OCI-LY1 (cell line): ENCODE measurements around the gene ZNF281.

Experiments used
- H2AFZ ChIP-seq: fragments of 200-600 bp; sonication (generic), shearing (Covaris generic); 2 replicates; pipeline ENCODE4 v1.6.0; 2014; ENCODE audit warnings: antibody characterized with exemption, mild to moderate bottlenecking, low read length
- H3F3A ChIP-seq: fragments of 200-600 bp; sonication (generic), shearing (Covaris generic); 2 replicates; pipeline ENCODE4 v1.6.0; 2014; ENCODE audit warnings: mild to moderate bottlenecking, antibody characterized with exemption, low read length, moderate library complexity; ENCODE audit not compliant: insufficient read depth
- H3K27ac ChIP-seq: fragments of 200-600 bp; sonication (generic); 2 replicates; pipeline ENCODE4 v1.5.1; 2014; ENCODE audit warnings: low read length, mixed run types, mild to moderate bottlenecking, low read depth; ENCODE audit not compliant: poor library complexity, severe bottlenecking
- H3K27me3 ChIP-seq: fragments of 200-600 bp; sonication (generic); 2 replicates; pipeline ENCODE4 v1.6.0; 2014; ENCODE audit warnings: antibody characterized with exemption, mild to moderate bottlenecking, low read length, moderate library complexity; ENCODE audit not compliant: insufficient read depth
- H3K36me3 ChIP-seq: fragments of 200-600 bp; sonication (generic); 2 replicates; pipeline ENCODE4 v1.6.1; 2014; ENCODE audit warnings: mild to moderate bottlenecking, antibody characterized with exemption, low read length, moderate library complexity, mixed read lengths; ENCODE audit not compliant: insufficient read depth
- H3K4me1 ChIP-seq: fragments of 200-600 bp; sonication (generic); 2 replicates; pipeline ENCODE4 v1.5.1; 2014; ENCODE audit warnings: mild to moderate bottlenecking, low read length, moderate library complexity; ENCODE audit not compliant: insufficient read depth, severe bottlenecking
- H3K4me2 ChIP-seq: fragments of 200-600 bp; sonication (generic), shearing (Covaris generic); 2 replicates; pipeline ENCODE4 v1.6.1; 2014; ENCODE audit warnings: low read length
- H3K4me3 ChIP-seq: fragments of 200-600 bp; sonication (generic); 2 replicates; pipeline ENCODE4 v1.5.1; 2014; ENCODE audit warnings: low read length, low read depth, mild to moderate bottlenecking, mixed read lengths; ENCODE audit not compliant: poor library complexity, severe bottlenecking
- H3K79me2 ChIP-seq: fragments of 200-600 bp; shearing (Covaris generic); 2 replicates; pipeline ENCODE4 v1.6.1; 2016; ENCODE audit warnings: mixed run types, low read length, mixed read lengths; ENCODE audit not compliant: insufficient read depth
- H3K9ac ChIP-seq: fragments of 200-600 bp; sonication (generic), shearing (Covaris generic); 2 replicates; pipeline ENCODE4 v1.6.1; 2014; ENCODE audit warnings: mild to moderate bottlenecking, low read length, mixed read lengths
- H3K9me2 ChIP-seq: fragments of 200-600 bp; sonication (generic), shearing (Covaris generic); 2 replicates; pipeline ENCODE4 v1.6.1; 2014; ENCODE audit warnings: low read depth, mild to moderate bottlenecking, low read length, mixed read lengths
- H3K9me3 ChIP-seq: fragments of 200-600 bp; shearing (Covaris generic); 2 replicates; pipeline ENCODE4 v1.6.1; 2014; ENCODE audit warnings: low read length, mixed read lengths
- H4K20me1 ChIP-seq: fragments of 200-600 bp; sonication (generic), shearing (Covaris generic); 2 replicates; pipeline ENCODE4 v1.6.0; 2016; ENCODE audit warnings: mild to moderate bottlenecking, low read length; ENCODE audit not compliant: insufficient read depth
- CTCF ChIP-seq: fragments of 200-600 bp; sonication (generic), shearing (Covaris generic); IDR thresholded peaks from 2 replicates; pipeline ENCODE4 v1.5.1; 2017; ENCODE audit warnings: mild to moderate bottlenecking, antibody characterized with exemption, low read length, moderate library complexity, mixed read lengths
- EZH2 ChIP-seq: fragments of 200-600 bp; sonication (generic), shearing (Covaris generic); IDR thresholded peaks from 2 replicates; pipeline ENCODE4 v1.8.0; 2017; ENCODE audit warnings: borderline replicate concordance, mixed run types, mild to moderate bottlenecking, antibody characterized with exemption, low read length, moderate library complexity, mixed read lengths

The ZNF281 gene

DNA sequence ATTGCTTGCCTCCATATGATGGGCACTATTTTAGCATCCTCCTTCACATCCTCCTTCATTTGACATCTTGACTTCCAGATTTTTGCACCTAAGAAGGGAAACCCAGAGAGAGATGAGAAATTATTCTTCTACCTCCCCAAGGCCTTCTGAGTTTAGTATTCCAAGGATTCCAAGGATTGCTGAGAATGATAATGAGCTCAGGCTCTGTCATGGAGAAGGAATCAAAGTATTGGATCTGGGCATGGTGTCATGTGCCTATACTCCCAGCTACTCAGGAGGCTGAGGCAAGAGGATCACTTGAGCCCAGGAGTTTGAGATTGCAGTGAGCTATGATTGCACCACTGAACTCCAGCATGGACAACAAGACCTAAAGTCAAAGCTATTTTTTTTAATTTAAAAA, 26.6 kb upstream of the ZNF281 start:
- Histone ChIP-seq H3K4me2 (no peak overlapping the region), H3K27ac (no peak overlapping the region), H3K4me3 (no peak overlapping the region), H3K9me3 (no peaks in the 10 kb centered on the region), H2AFZ (no peak overlapping the region), H3K9me2 (no peaks in the 10 kb centered on the region), H3K27me3 (no peaks in the 10 kb centered on the region), H3F3A (no peaks in the 10 kb centered on the region), H4K20me1 (no peaks in the 10 kb centered on the region), H3K36me3 (no peaks in the 10 kb centered on the region), H3K79me2 (no peaks in the 10 kb centered on the region), H3K9ac (no peak overlapping the region), H3K4me1 (no peaks in the 10 kb centered on the region)
- TF ChIP-seq EZH2 (no peak), CTCF (no peak)

- Histone ChIP-seq H3K9me3 (no peaks in the 10 kb centered on the region), H3K4me3 (no peak overlapping the region), H3K79me2 (no peaks in the 10 kb centered on the region), H3K4me2 (no peak overlapping the region), H3K4me1 (no peaks in the 10 kb centered on the region), H3K27me3 (no peaks in the 10 kb centered on the region), H3K9ac (no peak overlapping the region), H3K9me2 (no peaks in the 10 kb centered on the region), H4K20me1 (no peaks in the 10 kb centered on the region), H3F3A (no peaks in the 10 kb centered on the region), H3K27ac (no peak overlapping the region), H2AFZ (no peak overlapping the region), H3K36me3 (no peaks in the 10 kb centered on the region)
- TF ChIP-seq EZH2 (no peak), CTCF (no peak)
These were observed 25.5 kb upstream of the ZNF281 start for GRCh38 chr1:200435200-200435780.

GRCh38 chr1:200433586-200433985, 23.8 kb upstream of the ZNF281 start:
- H3K79me2 ChIP-seq: no peaks in the 10 kb centered on the region
- H3K4me1 ChIP-seq: no peaks in the 10 kb centered on the region
- H2AFZ ChIP-seq: no peak overlapping the region
- H3K9me2 ChIP-seq: no peaks in the 10 kb centered on the region
- H3K4me3 ChIP-seq: no peak overlapping the region
- no peaks in the 10 kb centered on the region for H3K27me3 ChIP-seq
- H3K27ac ChIP-seq: no peak overlapping the region
- TF ChIP-seq EZH2: no peak
- TF ChIP-seq CTCF: no peak
- no peaks in the 10 kb centered on the region for H3F3A ChIP-seq
- H4K20me1 ChIP-seq: no peaks in the 10 kb centered on the region
- no peaks in the 10 kb centered on the region for H3K36me3 ChIP-seq
- H3K4me2 ChIP-seq: no peak overlapping the region
- H3K9ac ChIP-seq: no peak overlapping the region
- H3K9me3 ChIP-seq: no peaks in the 10 kb centered on the region
